NCI-H526 (cell line): ENCODE results near the gene APBB2.
"Not testable (repeated sequence)": the region's sequence is repeated elsewhere in the genome, so short reads cannot be mapped to it uniquely, and the experiment has no call there.

ENCODE experiments used
- DNase-seq, 2 experiments: peaks; one replicate each; lab custom pipeline; 2025; lab: John Stamatoyannopoulos, UW

The APBB2 gene

GRCh38 chr4:41156574-41156973 is 57.8 kb downstream of the APBB2 start:
- DNase-seq: no peak

GRCh38 chr4:41155194-41155830 is 59.0 kb downstream of the APBB2 start:
- DNase-seq: no peak

- DNase-seq: no peak
Measured at GRCh38 chr4:41154814-41155177, 59.5 kb downstream of the APBB2 start.

DNA sequence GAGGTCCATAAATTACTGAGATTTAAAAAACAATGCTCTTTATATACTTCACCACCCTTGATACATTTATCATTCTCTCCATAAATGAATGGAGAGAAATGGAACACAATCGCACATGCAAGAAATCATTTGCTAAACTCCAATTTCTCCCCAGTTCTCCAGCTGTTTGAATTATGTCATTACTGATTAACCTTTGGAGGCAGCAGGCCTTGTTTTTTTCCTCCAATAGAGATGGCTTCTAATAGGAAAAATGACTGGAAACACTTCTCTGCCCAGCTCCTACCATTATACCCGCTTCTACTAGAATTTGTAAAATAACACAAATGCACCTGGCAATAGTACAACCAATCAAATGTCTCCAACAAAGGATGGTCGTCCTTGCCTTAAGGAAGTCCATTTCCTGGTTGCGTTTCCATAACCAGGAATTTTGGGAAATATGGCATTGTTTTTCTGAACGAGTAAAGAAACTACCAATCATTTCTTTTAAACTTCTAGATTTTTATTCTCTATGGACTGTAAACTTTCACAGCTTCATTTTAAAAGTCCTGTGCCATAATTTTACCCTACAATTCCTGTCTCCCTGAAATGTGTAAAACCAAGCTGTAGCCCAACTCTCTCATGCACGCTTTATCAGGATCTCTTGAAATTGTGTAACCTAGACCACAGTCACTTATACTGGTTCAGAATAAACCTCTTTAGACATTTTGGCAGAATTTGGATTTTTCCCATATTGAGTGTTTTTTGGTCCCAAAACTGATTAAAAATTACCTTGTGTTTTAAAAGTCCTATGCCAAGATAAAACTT is 60.1 kb downstream of the APBB2 start:
- DNase-seq: no peak

GRCh38 chr4:41150401-41150800 is 63.9 kb downstream of the APBB2 start:
- no peak for DNase-seq

DNA sequence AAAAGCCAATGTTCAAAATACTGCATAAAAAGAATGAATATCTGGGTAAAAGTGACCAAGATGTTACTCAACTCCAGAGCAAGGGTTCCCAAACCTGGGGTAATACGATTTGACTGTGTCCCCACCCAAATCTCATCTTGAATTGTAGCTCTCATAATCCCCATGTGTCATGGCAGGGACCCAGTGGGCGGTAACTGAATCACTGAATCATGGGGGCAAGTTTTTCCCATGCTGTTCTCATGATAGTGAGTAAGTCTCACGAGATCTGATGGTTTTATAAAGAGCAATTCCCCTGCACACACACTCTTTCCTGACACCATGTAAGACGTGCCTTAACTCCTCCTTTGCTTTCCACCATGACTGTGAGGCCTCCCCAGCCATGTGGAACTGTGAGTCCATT is 64.8 kb downstream of the APBB2 start:
- not testable (repeated sequence) for DNase-seq

DNA sequence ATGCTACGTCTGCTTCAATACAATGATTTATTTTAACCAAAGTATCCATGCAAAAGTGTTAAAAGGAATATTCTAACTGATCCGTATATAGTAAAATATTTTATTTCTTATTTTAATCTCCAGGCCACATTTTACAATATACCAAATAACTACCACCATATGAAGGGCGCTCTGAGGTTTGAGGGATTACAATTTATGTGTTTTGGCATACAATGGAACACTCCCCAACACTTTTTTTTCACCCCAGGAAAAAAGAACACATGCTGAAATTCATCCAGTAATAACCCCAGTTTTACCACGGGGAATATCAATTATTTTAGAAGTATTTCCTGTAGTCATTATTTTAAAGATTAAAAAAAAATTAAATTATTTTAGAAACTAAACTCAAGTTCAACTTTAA is 65.4 kb downstream of the APBB2 start:
- DNase-seq: no peak

GRCh38 chr4:41148292-41148691 is 66.0 kb downstream of the APBB2 start:
- DNase-seq: no peak

GRCh38 chr4:41147570-41147969 is 66.8 kb downstream of the APBB2 start:
- DNase-seq: not testable (repeated sequence)

DNA sequence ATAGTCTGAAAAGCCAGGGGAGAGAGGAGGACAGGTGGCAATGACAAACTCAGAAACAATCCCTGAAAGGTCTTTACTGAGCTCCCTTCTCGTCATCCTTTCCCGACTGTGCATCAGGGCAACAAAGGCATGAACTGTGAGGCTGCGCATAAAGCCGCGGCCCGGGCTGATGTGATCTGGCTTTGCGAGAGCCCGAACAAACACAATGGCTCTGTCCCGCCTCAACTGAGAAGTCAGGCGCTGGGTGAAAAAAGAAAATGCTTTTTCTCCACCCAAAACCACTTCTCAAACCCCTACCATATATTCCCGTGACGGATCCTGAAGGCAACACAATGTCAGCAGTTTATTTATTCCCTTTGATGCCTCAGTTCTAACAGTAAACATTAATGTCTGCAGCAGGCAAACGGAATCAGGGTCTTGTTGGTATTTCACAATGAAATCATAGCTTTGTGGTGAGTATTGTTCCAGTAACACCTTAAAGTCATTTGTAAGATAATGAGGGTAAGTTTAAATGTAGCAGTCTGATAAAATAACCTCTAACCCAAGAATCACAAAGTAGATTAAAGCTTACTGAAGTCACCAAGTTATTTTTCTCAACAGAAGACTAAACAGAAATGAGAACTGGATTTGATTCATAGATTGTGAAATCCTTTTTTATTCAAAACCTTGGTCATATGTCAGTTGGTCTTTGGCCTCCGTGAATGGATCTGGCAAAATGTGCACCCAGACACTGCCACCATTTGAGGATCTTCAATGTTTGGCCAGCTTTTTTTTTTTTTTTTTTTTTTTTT is 67.4 kb downstream of the APBB2 start:
- no peak for DNase-seq

DNA sequence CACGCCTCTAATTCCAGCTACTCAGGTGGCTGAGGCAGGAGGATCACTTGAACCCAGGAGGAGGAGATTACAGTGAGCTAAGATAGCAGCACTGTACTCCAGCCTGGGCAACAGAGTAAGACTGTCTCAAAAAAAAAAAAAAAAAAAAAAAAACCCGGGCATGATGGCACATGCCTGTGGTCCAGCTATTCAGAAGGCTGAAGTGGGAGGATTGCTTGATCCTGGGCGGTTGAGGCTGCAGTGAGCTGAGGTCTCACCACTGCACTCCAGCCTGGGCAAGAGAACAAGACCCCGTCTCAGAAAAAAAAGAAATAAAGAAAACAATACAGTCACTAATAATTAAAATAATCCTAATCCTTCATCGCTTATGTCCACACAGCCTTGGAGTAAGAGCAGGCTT is 68.1 kb downstream of the APBB2 start:
- DNase-seq: no peak

GRCh38 chr4:41145571-41146078 is 68.7 kb downstream of the APBB2 start:
- peak; percentile 92 to 93 for DNase-seq

DNA sequence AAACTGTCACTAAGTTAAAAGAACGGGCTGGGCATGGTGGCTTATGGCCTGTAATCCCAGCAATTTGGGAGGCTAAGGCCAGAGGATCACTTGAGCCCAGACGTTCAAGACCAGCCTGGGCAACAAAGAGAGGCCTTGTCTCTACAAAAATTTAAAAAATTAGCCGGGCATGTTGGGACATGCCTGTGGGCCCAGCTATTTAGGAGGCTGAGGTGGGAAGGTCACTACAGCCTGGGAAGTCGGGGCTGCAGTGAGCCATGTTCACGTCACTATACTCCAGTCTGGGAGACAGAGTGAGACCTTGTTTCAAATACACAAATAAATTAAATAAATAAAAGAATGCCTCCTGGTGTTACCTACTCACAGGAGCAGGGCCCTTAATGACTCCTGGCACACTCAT is 69.5 kb downstream of the APBB2 start:
- DNase-seq: peak; percentile 15 to 52

GRCh38 chr4:41144040-41144379 is 70.3 kb downstream of the APBB2 start:
- DNase-seq: no peak

DNA sequence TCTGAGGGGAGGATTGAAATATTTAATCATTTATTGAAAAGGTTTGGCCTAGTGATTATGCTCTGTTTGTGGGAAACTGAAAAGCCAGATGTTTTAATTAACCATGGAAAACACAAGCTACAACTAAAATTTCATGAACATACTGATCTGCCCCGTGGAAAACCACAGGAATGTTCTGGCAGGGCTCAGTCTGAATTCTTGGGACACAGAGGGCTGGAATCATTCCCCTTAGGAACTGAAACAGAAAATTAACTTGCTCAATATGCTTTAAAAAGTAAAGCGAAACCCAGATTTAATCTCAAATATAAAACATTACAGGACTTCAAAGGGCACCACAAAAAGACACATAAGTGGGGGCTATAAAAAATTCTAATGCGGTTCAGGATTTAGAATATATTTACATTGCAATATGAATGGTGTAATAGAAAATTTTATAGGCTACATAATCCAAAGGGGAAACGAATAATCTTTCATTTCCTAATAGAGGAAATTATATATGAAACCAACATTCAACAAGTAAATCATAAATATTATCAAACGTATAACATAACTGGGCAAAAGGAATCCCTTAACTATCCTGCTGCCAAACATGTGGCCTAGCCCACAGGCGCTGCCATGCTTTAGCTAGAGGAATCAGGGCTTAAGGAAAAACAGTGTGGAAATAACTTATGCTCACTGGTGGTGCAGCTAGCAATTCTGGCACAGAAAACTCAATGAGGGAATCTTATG is 70.9 kb downstream of the APBB2 start:
- DNase-seq: no peak

GRCh38 chr4:41142376-41143310 is 71.7 kb downstream of the APBB2 start:
- DNase-seq: no peak

DNA sequence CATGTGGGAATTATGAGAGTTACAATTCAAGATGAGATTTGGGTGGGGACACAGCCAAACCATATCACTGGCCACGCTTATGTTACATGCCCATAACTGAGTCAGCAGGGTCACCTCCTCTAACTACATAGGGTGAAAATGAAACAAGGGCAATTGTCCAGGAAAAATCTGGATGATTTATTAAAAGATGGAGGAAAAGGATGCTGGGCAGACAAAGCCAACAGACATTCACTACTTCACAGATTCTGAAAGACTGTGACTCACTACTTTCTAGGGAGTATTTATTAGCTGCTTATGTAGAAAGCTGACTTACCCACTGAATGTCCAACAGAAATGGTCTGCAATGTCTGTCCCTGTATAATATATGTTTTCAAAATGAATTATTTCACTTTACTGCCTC is 72.4 kb downstream of the APBB2 start:
- no peak for DNase-seq

DNA sequence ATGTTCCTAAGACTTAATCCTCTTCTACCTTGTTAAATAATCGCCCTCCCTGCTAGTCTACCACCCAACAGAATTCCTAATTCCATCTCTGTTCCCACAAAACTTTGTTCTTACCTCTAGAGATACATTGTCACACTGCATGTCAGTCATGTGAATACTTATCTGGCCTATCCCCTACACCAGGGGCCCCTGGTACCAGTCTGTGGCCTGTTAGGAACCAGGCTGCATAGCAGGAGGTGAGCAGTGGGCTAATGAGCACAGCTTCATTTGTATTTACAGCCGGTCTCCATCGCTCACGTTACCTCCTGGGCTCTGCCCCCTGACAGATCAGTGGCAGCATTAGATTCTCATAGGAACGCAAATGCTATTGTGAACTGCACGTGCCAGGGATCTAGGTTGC is 73.9 kb downstream of the APBB2 start:
- DNase-seq: no peak

- DNase-seq: no peak
Measured at GRCh38 chr4:41137879-41138278, 76.5 kb downstream of the APBB2 start.

DNA sequence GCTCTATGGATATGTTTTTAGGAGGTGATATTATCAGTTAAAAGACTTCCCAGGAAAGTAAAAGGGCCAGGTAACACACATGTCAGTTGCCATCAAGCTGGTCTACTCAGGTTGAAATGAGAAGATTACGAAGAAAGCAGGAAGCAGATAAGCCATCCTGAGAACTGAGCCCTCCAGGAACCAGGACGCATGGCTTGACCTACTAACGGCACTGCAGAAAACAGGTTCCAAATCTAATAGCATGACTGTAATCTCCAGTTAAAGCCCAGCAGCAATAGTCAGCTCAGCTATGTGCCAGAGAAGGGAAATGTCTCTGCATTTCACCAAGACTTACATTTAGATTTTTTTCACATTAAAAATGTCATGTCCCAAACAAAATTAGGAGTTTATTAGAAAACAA is 77.9 kb downstream of the APBB2 start:
- DNase-seq: no peak

DNA sequence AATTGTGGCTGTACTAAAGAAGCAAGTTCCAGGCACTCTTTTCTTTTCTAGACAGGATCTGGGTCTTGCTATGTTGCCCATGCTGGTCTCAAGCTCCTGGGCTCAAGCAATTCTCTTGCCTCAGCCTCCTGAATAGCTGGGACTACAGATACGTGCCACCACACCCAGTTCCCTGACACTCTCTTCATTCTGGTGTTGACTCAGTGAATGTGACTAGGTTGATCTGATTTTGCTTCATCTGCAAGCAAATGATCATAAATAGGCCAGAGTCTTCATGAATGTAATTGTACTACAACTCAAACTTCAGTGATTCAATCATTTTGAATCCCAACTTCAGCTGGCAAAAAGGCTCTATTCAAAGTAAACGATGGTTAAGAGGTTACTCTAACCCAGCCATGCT is 78.5 kb downstream of the APBB2 start:
- no peak for DNase-seq
